Peyer's patch (tissue), 4 donors: Measurements from ENCODE around the gene KIAA1755.

Source experiments
- POLR2A ChIP-seq, 2 donors: fragments of 450-650 bp; IDR thresholded peaks; one replicate each; pipeline ENCODE4 v1.5.1; 2017; ENCODE audit warnings: antibody characterized with exemption in 2 of 2, mild to moderate bottlenecking in 2 of 2, moderate library complexity in 2 of 2
- TF ChIP-seq, protein P1 (sequence below), 6 experiments: fragments of 450-650 bp in 4 of 6; fragments of 200-600 bp in 2 of 6; sonication (generic) in 1 of 6; IDR thresholded peaks; one replicate each; pipeline ENCODE4 v1.5.1; 2017 to 2019; ENCODE audit warnings: antibody characterized with exemption in 6 of 6, mild to moderate bottlenecking in 3 of 6, moderate library complexity in 1 of 6

DNA sequence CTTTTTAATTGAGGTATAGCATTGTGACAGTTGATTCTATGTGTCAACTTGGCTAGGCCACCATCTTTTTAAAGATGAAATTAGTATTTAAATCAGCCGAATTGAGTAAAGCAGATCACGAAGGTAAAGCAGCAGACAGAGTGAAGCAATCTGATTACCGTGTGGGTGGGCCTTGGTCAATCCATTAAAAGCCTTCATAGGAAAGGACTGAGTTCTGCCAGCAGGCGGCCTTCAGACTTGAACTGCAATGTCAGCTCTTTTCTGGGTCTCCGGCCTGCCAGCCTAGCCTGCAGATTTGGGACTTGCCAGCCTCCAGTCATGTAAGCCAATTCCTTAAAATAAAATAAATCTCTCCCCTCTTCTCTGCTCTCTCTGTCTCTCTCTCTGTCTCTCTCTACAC lies 73.0 kb downstream of the KIAA1755 start:
- TF ChIP-seq, protein P1, sequence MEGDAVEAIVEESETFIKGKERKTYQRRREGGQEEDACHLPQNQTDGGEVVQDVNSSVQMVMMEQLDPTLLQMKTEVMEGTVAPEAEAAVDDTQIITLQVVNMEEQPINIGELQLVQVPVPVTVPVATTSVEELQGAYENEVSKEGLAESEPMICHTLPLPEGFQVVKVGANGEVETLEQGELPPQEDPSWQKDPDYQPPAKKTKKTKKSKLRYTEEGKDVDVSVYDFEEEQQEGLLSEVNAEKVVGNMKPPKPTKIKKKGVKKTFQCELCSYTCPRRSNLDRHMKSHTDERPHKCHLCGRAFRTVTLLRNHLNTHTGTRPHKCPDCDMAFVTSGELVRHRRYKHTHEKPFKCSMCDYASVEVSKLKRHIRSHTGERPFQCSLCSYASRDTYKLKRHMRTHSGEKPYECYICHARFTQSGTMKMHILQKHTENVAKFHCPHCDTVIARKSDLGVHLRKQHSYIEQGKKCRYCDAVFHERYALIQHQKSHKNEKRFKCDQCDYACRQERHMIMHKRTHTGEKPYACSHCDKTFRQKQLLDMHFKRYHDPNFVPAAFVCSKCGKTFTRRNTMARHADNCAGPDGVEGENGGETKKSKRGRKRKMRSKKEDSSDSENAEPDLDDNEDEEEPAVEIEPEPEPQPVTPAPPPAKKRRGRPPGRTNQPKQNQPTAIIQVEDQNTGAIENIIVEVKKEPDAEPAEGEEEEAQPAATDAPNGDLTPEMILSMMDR (IDR thresholded peaks at IDR 0.05), result no peak
- no peak for TF ChIP-seq POLR2A (IDR thresholded peaks at IDR 0.05)
